ENCODE results near the gene IGF1. TPM values are rescaled to one million over a fixed set of nuclear protein-coding genes. Genes with fewer than 3 reads are reported as not detected.

IGF1 gene
- total RNA-seq, 6 experiments from 2014 or later: 0.34 to 0.81 (median 0.51) TPM; not detected in 2

DNA sequence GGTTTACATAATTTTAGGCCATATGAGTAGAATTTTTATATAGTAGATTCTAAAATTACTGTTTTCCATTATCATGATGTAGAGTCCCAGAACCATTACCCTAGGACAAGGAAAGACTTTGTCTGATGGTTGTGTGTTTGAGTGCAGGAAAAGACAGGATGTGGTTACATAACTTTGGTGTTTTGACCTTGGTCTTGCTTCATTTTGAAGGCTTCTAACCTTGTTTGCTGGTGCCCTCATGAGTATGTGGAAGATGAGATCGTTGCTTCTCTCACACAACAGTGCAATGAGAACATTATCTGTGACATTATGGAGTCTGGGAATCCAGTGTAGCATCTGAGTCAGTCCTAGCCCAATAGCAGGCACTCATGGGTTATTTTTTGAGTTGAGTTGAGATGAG, 106.2 kb downstream of the IGF1 start:
- H3K4me3 Mint-ChIP-seq: no peak overlapping the region
- TF ChIP-seq, protein P1, sequence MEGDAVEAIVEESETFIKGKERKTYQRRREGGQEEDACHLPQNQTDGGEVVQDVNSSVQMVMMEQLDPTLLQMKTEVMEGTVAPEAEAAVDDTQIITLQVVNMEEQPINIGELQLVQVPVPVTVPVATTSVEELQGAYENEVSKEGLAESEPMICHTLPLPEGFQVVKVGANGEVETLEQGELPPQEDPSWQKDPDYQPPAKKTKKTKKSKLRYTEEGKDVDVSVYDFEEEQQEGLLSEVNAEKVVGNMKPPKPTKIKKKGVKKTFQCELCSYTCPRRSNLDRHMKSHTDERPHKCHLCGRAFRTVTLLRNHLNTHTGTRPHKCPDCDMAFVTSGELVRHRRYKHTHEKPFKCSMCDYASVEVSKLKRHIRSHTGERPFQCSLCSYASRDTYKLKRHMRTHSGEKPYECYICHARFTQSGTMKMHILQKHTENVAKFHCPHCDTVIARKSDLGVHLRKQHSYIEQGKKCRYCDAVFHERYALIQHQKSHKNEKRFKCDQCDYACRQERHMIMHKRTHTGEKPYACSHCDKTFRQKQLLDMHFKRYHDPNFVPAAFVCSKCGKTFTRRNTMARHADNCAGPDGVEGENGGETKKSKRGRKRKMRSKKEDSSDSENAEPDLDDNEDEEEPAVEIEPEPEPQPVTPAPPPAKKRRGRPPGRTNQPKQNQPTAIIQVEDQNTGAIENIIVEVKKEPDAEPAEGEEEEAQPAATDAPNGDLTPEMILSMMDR (IDR thresholded peaks at IDR 0.05): no peak
- H3K27ac Mint-ChIP-seq: no peak overlapping the region
- no peaks in the 10 kb centered on the region; the same call in none of the 2 replicates for H3K27me3 Mint-ChIP-seq (ENCODE audit: insufficient read depth)
- peaks cover 4% of the 10 kb centered on the region; the same call in 1 of the 2 replicates for H3K9me3 Mint-ChIP-seq
- no peaks in the 10 kb centered on the region for H3K4me1 Mint-ChIP-seq (ENCODE audit: low read depth)
- no peak for DNase-seq
- no peaks in the 10 kb centered on the region for H3K36me3 Mint-ChIP-seq (ENCODE audit: low read depth)

DNA sequence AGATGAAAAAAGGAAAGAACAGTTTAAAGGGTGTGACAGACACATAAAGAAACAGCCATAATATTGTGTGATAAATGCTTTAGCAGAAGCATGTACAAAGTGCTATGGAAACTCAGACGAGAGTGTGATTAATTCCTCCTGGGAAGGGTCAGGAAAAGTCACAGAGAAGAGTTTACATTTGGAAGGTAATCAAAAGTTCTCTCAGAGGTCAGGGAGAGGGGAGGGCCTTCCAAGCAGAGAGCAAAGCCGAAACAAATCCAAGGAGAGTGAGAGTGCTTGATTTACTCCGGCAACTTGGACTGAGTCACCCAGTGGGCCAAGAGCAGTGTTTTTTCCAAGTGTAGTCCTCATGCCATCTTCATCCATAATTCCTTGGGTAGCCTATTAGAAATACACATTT, 108.3 kb downstream of the IGF1 start:
- no peaks in the 10 kb centered on the region for H3K36me3 Mint-ChIP-seq (ENCODE audit: low read depth)
- TF ChIP-seq, protein P1 (IDR thresholded peaks at IDR 0.05): no peak
- no peak overlapping the region for H3K27ac Mint-ChIP-seq
- no peaks in the 10 kb centered on the region; the same call in none of the 2 replicates for H3K27me3 Mint-ChIP-seq (ENCODE audit: insufficient read depth)
- peaks cover 8% of the 10 kb centered on the region; the same call in 1 of the 2 replicates for H3K9me3 Mint-ChIP-seq
- no peak overlapping the region for H3K4me3 Mint-ChIP-seq
- DNase-seq: no peak
- H3K4me1 Mint-ChIP-seq (ENCODE audit: low read depth): no peaks in the 10 kb centered on the region

- Mint-ChIP-seq H3K27me3 (ENCODE audit: insufficient read depth) (no peaks in the 10 kb centered on the region; the same call in none of the 2 replicates), H3K4me3 (no peak overlapping the region), H3K27ac (no peak overlapping the region), H3K9me3 (peaks cover 8% of the 10 kb centered on the region; the same call in 1 of the 2 replicates), H3K36me3 (ENCODE audit: low read depth) (no peaks in the 10 kb centered on the region), H3K4me1 (ENCODE audit: low read depth) (no peaks in the 10 kb centered on the region)
- no peak for DNase-seq
- TF ChIP-seq, protein P1 (IDR thresholded peaks at IDR 0.05): no peak
Observed at GRCh38 chr12:102371165-102371564, 109.2 kb downstream of the IGF1 start.

- Mint-ChIP-seq H3K4me3 (no peak overlapping the region), H3K4me1 (ENCODE audit: low read depth) (no peaks in the 10 kb centered on the region), H3K27me3 (ENCODE audit: insufficient read depth) (no peaks in the 10 kb centered on the region; the same call in none of the 2 replicates), H3K9me3 (peaks cover 8% of the 10 kb centered on the region; the same call in 1 of the 2 replicates), H3K36me3 (ENCODE audit: low read depth) (no peaks in the 10 kb centered on the region), H3K27ac (no peak overlapping the region)
- no peak for DNase-seq
- TF ChIP-seq, protein P1 (IDR thresholded peaks at IDR 0.05): no peak
Observed at GRCh38 chr12:102369876-102370275, 110.5 kb downstream of the IGF1 start.

DNA sequence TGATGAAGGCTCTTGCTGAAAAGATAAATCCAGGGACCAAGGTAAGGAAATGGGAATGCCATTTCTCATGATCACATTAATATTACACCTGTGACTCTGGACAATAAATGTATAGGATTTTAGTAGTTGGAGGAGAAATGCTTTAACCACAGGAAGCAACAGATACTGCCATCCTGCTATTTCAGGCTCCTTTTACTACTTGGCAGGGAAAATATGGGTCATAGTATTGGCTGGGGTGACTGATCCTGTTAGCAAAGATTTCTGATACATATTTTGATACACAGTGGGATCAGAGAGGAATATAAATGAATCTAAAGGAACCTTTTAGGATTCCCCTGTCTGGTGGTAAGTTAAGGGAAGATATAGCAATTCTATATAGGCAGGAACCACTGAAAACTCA, 115.0 kb downstream of the IGF1 start:
- no peak for DNase-seq
- Mint-ChIP-seq H3K27ac (no peak overlapping the region), H3K27me3 (ENCODE audit: insufficient read depth) (no peaks in the 10 kb centered on the region), H3K4me3 (no peak overlapping the region), H3K36me3 (ENCODE audit: low read depth) (no peaks in the 10 kb centered on the region), H3K9me3 (peaks cover 4% of the 10 kb centered on the region; the same call in 1 of the 2 replicates), H3K4me1 (ENCODE audit: low read depth) (no peaks in the 10 kb centered on the region)
- TF ChIP-seq, protein P1 (IDR thresholded peaks at IDR 0.05): no peak

Measured in HFFc6 (cell line).